HS-27A (cell line): ENCODE measurements around the gene MYL5.
"Not testable (repeated sequence)": the region's sequence is repeated elsewhere in the genome, so short reads cannot be mapped to it uniquely, and the experiment has no call there.

Experiments used
- DNase-seq: peaks from one replicate; pipeline ENCODE4 v3.0.0-alpha.2; 2012; ENCODE audit warnings: low read depth, missing footprints

The MYL5 gene

DNA sequence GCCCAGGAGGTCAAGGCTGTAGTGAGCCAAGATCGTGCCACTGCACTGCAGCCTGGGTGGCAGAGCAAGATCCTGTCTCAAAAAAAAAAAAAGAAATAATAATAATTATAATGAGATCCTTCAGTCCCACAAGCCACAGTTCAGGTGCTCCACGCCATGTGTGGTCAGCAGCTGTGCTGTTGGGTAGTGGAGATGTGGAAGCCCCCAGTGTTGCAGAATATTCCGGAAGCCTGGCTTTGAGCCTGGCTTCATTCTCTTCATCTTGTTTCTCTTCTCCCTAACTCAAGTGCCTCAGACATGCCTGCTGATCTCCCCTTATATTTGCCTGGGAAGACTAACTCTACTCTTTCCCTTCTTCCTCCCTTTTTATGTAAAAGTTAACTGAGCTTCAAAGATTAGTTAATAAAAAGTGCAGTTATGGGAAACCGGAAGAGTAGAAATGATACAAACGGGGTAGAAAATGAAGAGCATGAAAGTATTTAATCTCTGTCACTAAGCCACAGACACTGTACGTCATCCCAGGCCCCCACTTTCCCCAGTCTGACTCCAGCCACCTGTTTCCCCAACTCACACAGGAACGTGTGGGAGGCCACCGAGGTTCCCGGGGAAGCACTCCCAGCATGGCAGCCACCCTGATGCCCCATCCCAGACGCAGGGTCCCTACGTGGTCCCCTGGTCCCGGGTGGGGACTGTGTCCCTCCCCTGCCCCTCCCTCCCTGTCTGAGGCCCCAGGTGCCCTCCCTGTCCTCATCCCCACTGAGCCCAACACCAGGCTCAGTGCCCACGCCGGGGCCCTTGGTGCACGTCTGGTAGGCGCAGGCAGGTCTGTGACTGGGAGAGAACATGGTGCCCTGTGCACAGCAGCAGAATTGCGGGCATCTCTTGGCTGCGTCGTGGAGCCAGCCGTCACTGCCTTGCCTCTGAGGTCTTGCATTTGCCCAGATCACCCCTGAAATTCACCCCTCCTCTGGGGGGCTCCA lies 55.3 kb downstream of the MYL5 start:
- DNase-seq: no peak

DNA sequence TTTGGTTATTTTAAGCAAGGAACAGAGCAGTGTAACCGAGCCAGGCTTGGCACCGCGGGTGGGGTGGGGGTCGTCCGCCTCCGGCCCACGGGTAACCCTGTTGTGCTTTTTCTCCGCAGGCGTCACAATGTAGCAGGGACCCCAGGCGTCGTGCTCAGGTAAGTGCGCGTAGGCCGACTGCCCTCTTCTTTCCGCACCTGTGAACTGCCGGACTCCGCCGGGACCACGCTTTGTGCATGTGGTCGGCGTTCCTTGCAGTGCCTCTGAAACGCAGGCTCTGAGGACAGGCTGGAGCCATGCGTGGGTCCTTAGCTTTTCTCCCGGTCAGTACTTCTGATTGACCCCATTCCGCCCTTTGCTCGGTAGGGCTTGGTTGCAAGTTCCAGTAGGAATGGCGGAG lies 56.2 kb downstream of the MYL5 start:
- DNase-seq: no peak

DNA sequence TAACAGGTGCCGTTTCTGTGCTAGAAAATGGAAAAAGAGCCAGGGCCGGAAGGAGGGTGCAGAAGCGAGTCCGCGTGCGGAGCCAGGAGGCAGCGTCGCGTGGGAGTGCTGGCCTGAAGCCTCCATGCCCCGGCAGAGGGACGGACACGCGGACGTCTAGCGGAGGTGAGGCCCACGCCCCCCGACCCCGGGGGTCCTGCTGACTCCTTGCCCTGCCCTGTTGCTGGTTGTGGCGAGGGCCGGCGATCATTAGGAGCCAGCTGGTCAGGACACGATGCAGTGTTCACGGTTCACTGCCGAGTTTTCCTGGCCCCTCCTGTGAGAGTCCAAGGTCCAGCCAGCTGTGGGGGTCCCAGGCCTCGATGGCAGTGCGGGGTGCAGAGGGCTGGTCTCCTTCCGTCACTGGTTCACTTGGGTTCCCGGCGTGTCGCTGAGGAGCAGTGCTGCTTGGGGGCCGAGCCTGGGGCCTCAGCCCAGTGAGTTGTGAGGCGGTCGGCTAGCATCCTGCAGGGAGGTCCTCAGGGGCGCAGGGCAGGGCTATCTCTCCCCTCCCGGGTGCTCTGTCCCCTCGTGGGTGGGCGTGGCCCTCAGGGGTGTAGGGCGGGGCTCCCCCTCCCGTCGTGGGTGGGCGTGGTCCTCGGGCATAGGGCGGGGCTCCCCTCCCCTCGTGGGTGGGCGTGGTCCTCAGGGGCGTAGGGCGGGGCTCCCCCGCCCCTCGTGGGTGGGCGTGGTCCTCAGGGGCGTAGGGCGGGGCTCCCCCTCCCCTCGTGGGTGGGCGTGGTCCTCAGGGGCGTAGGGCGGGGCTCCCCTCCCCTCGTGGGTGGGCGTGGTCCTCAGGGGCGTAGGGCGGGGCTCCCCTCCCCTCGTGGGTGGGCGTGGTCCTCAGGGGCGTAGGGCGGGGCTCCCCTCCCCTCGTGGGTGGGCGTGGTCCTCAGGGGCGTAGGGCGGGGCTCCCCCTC lies 56.9 kb downstream of the MYL5 start:
- not testable (repeated sequence) for DNase-seq
